ENCODE data around the gene A1BG. TPM values are rescaled to one million over a fixed set of nuclear protein-coding genes. Genes with fewer than 3 reads are reported as not detected.

The A1BG gene
- total RNA-seq, 1 donor from 2014 or later = 21.8 TPM

GRCh38 chr19:58332697-58333096 lies 20.6 kb downstream of the A1BG start:
- Mint-ChIP-seq H3K9me3 (no peaks in the 10 kb centered on the region), H3K4me3 (no peak overlapping the region), H3K36me3 (ENCODE audit: low read depth) (peaks cover 24% of the 10 kb centered on the region), H3K27ac (no peak overlapping the region), H3K4me1 (peaks cover 2% of the 10 kb centered on the region), H3K27me3 (no peaks in the 10 kb centered on the region)
- POLR2A ChIA-PET = no interaction called here
- intact Hi-C loops (cut with micrococcal nuclease) = no loop called here
- DNase-seq = no peak
- ATAC-seq (ENCODE audit: low read depth) = no peak
- TF ChIP-seq CTCF (IDR thresholded peaks at IDR 0.05) = no peak
- CTCF ChIA-PET = no interaction called here

- POLR2A ChIA-PET = interaction anchor here (0.5 kb wide), 1 partner anchor 104 kb away, joined by 3 read pairs; no protein-coding TSS in a partner anchor
- intact Hi-C loops (cut with micrococcal nuclease) = no loop called here
- no peaks in the 10 kb centered on the region for H3K9me3 Mint-ChIP-seq
- no peak for ATAC-seq (ENCODE audit: low read depth)
- no peak for TF ChIP-seq CTCF (IDR thresholded peaks at IDR 0.05)
- peaks cover 2% of the 10 kb centered on the region for H3K4me1 Mint-ChIP-seq
- no peaks in the 10 kb centered on the region for H3K27me3 Mint-ChIP-seq
- peaks cover 11% of the 10 kb centered on the region for H3K36me3 Mint-ChIP-seq (ENCODE audit: low read depth)
- no peak for DNase-seq
- CTCF ChIA-PET = interaction anchor here (1.3 kb wide), 1 partner anchor 190 kb away, joined by 4 read pairs; the partner anchor contains the start of gene ZBTB45
- no peak overlapping the region for H3K27ac Mint-ChIP-seq
- no peak overlapping the region for H3K4me3 Mint-ChIP-seq
Measured at GRCh38 chr19:58330458-58330857, 22.8 kb downstream of the A1BG start.

- intact Hi-C loops (cut with micrococcal nuclease) = no loop called here
- no peak for DNase-seq
- ATAC-seq (ENCODE audit: low read depth) = no peak
- peaks cover 2% of the 10 kb centered on the region for H3K4me1 Mint-ChIP-seq
- TF ChIP-seq CTCF (IDR thresholded peaks at IDR 0.05) = no peak
- H3K27me3 Mint-ChIP-seq = no peaks in the 10 kb centered on the region
- ChIA-PET POLR2A (interaction anchor here (1.0 to 1.3 kb wide), 2 partner anchors 24 to 34 kb away, joined by 3 read pairs; partner anchors contain the start of genes ERVK3-1 and ZNF497), CTCF (interaction anchor here (0.7 kb wide), 1 partner anchor 18 kb away, joined by 3 read pairs; no protein-coding TSS in a partner anchor)
- no peaks in the 10 kb centered on the region for H3K9me3 Mint-ChIP-seq
- no peaks in the 10 kb centered on the region for H3K36me3 Mint-ChIP-seq (ENCODE audit: low read depth)
- H3K4me3 Mint-ChIP-seq = no peak overlapping the region
- H3K27ac Mint-ChIP-seq = no peak overlapping the region
Measured at GRCh38 chr19:58328999-58329398, 24.3 kb downstream of the A1BG start.

- no peak for TF ChIP-seq CTCF (IDR thresholded peaks at IDR 0.05)
- Mint-ChIP-seq H3K27me3 (no peaks in the 10 kb centered on the region), H3K4me3 (no peak within 1 kb of the TSS), H3K9me3 (no peaks in the 10 kb centered on the region), H3K36me3 (ENCODE audit: low read depth) (no peaks in the 10 kb centered on the region), H3K27ac (no peak within 1 kb of the TSS), H3K4me1 (peaks cover 2% of the 10 kb centered on the region)
- ATAC-seq (ENCODE audit: low read depth) (peak; percentile 88), DNase-seq (peak; percentile 82)
- ChIA-PET CTCF (interaction anchor here (2.1 kb wide), 1 partner anchor 193 kb away, joined by 5 read pairs; the partner anchor contains the start of gene ZBTB45), POLR2A (interaction anchor here (0.5 to 2.1 kb wide), 22 partner anchors 21 to 1934 kb away, joined by 3 to 26 read pairs (median 4); partner anchors contain the start of genes CHMP2A, ERVK3-1, RPS5 and TRIM28)
- intact Hi-C loops (cut with micrococcal nuclease) = loop anchor here (1.0 to 2.0 kb wide), 15 partner anchors 20 to 916 kb away; partner anchors contain the start of genes ERVK3-1, ZBTB45, ZNF132 and ZNF17
Measured at GRCh38 chr19:58326914-58327726, 26.2 kb downstream of the A1BG start, which contains the start of gene ZSCAN22. Gene ZSCAN22, plus strand, starts transcription at chr19:58326994. Its CDS starts 7,809 bp downstream, at chr19:58334803.

- Mint-ChIP-seq H3K36me3 (ENCODE audit: low read depth) (no peaks in the 10 kb centered on the region), H3K4me1 (peaks cover 2% of the 10 kb centered on the region), H3K27ac (no peak overlapping the region), H3K27me3 (no peaks in the 10 kb centered on the region), H3K9me3 (no peaks in the 10 kb centered on the region), H3K4me3 (no peak overlapping the region)
- ATAC-seq (ENCODE audit: low read depth) (peak; percentile 20), DNase-seq (no peak)
- CTCF ChIA-PET = interaction anchor here (2.1 kb wide), 1 partner anchor 193 kb away, joined by 5 read pairs; the partner anchor contains the start of gene ZBTB45
- POLR2A ChIA-PET = interaction anchor here (0.5 to 2.1 kb wide), 23 partner anchors 21 to 1934 kb away, joined by 3 to 26 read pairs (median 5); partner anchors contain the start of genes CHMP2A, ERVK3-1, RPS5 and TRIM28
- intact Hi-C loops (cut with micrococcal nuclease) = loop anchor here (1.0 to 2.0 kb wide), 6 partner anchors 21 to 916 kb away; partner anchors contain the start of genes ERVK3-1, ZNF132, ZNF17 and ZNF324
- TF ChIP-seq CTCF (IDR thresholded peaks at IDR 0.05) = no peak
Measured at GRCh38 chr19:58326501-58326913, 26.8 kb downstream of the A1BG start.

Measured in activated B cell treated with CpG ODN at 0.5 μM for 24 hours (primary cell).